ENCODE measurements around the gene ICA1. TPM values are rescaled to one million over a fixed set of nuclear protein-coding genes. Genes with fewer than 3 reads are reported as not detected.

The ICA1 gene
- total RNA-seq, 1 experiment from 2014 or later, result not detected

GRCh38 chr7:8094164-8095140, 167.5 kb downstream of the ICA1 start:
- Histone ChIP-seq H3K4me3 (ENCODE audit: low read depth, low read length, poor library complexity, severe bottlenecking) (no peak overlapping the region), H3K4me1 (ENCODE audit: insufficient read depth, low read length, poor library complexity, severe bottlenecking) (no peaks in the 10 kb centered on the region), H3K36me3 (ENCODE audit: insufficient read depth, low read length, poor library complexity, severe bottlenecking) (no peaks in the 10 kb centered on the region), H3K27me3 (replicated peaks; ENCODE audit: insufficient read depth, low read depth, low read length, poor library complexity) (no peaks in the 10 kb centered on the region), H3K9me3 (ENCODE audit: low read depth, low read length, poor library complexity, severe bottlenecking) (no peaks in the 10 kb centered on the region), H3K27ac (ENCODE audit: low read depth, low read length, poor library complexity, severe bottlenecking) (no peak overlapping the region)
- CTCF ChIA-PET, result no interaction called here
- POLR2A ChIA-PET (ENCODE audit: low non-redundant PET), result no interaction called here
- BruUV-seq (replicated peaks), result no TSS peak
- intact Hi-C loops (cut with micrococcal nuclease; ENCODE audit: unreplicated experiment), result no loop called here
- no peak for DNase-seq (ENCODE audit: low spot score)
- TF ChIP-seq, protein P1, sequence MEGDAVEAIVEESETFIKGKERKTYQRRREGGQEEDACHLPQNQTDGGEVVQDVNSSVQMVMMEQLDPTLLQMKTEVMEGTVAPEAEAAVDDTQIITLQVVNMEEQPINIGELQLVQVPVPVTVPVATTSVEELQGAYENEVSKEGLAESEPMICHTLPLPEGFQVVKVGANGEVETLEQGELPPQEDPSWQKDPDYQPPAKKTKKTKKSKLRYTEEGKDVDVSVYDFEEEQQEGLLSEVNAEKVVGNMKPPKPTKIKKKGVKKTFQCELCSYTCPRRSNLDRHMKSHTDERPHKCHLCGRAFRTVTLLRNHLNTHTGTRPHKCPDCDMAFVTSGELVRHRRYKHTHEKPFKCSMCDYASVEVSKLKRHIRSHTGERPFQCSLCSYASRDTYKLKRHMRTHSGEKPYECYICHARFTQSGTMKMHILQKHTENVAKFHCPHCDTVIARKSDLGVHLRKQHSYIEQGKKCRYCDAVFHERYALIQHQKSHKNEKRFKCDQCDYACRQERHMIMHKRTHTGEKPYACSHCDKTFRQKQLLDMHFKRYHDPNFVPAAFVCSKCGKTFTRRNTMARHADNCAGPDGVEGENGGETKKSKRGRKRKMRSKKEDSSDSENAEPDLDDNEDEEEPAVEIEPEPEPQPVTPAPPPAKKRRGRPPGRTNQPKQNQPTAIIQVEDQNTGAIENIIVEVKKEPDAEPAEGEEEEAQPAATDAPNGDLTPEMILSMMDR (conservative IDR thresholded peaks at IDR 0.05; ENCODE audit: low read depth, low read length), result no peak
- no peak for TF ChIP-seq EZH2 (IDR thresholded peaks at IDR 0.05; ENCODE audit: borderline replicate concordance, low read depth, low read length, poor library complexity, severe bottlenecking)

- H3K36me3 ChIP-seq (ENCODE audit: insufficient read depth, low read length, poor library complexity, severe bottlenecking), result no peaks in the 10 kb centered on the region
- no peaks in the 10 kb centered on the region for H3K4me1 ChIP-seq (ENCODE audit: insufficient read depth, low read length, poor library complexity, severe bottlenecking)
- no peak for DNase-seq (ENCODE audit: low spot score)
- no peak overlapping the region for H3K4me3 ChIP-seq (ENCODE audit: low read depth, low read length, poor library complexity, severe bottlenecking)
- ChIA-PET CTCF (no interaction called here), POLR2A (ENCODE audit: low non-redundant PET) (no interaction called here)
- no peaks in the 10 kb centered on the region for H3K27me3 ChIP-seq (replicated peaks; ENCODE audit: insufficient read depth, low read depth, low read length, poor library complexity)
- no peak for TF ChIP-seq EZH2 (IDR thresholded peaks at IDR 0.05; ENCODE audit: borderline replicate concordance, low read depth, low read length, poor library complexity, severe bottlenecking)
- TF ChIP-seq, protein P1 (conservative IDR thresholded peaks at IDR 0.05; ENCODE audit: low read depth, low read length), result no peak
- H3K27ac ChIP-seq (ENCODE audit: low read depth, low read length, poor library complexity, severe bottlenecking), result no peak overlapping the region
- intact Hi-C loops (cut with micrococcal nuclease; ENCODE audit: unreplicated experiment), result no loop called here
- no TSS peak for BruUV-seq (replicated peaks)
- no peaks in the 10 kb centered on the region for H3K9me3 ChIP-seq (ENCODE audit: low read depth, low read length, poor library complexity, severe bottlenecking)
Observed at GRCh38 chr7:8092140-8092539, 169.8 kb downstream of the ICA1 start.

DNA sequence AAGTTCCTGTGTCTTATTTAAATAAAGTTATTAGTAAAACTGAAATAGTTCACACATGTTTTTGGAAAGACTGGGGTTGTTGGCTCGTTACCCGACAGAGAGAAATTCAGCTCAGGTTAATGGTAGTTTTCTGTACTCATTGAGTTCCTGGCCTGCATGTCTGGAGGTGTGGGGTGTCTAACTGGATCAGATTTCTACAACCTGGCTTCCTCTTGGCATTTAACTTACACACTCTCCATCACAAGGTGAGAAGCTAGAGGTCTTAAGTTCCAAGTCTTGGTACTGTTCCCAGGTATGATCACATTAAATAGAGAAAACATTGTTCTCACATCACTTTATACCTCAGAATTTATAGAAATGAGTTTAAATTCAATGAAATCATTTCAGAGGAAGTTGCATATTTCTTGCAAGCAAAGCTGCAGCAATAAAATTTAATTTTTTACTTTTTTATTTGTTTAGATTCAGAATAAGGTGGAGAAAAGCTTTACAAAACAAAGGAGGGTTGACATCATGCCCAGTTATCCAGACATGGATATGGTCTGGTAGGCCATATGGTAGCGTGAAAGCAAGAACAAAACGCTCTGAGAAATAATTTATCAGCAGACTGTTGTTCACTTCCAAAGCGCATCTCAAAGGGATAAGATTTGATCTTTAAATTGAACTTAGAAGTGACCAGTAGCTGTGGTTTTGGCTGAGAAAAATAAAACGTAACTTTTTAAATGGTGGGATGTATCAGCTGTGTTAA, 172.8 kb downstream of the ICA1 start:
- H3K36me3 ChIP-seq (ENCODE audit: insufficient read depth, low read length, poor library complexity, severe bottlenecking), result no peaks in the 10 kb centered on the region
- no peaks in the 10 kb centered on the region for H3K9me3 ChIP-seq (ENCODE audit: low read depth, low read length, poor library complexity, severe bottlenecking)
- H3K27me3 ChIP-seq (replicated peaks; ENCODE audit: insufficient read depth, low read depth, low read length, poor library complexity), result no peaks in the 10 kb centered on the region
- intact Hi-C loops (cut with micrococcal nuclease; ENCODE audit: unreplicated experiment), result no loop called here
- no peaks in the 10 kb centered on the region for H3K4me1 ChIP-seq (ENCODE audit: insufficient read depth, low read length, poor library complexity, severe bottlenecking)
- H3K27ac ChIP-seq (ENCODE audit: low read depth, low read length, poor library complexity, severe bottlenecking), result no peak overlapping the region
- no peak for TF ChIP-seq EZH2 (IDR thresholded peaks at IDR 0.05; ENCODE audit: borderline replicate concordance, low read depth, low read length, poor library complexity, severe bottlenecking)
- TF ChIP-seq, protein P1 (conservative IDR thresholded peaks at IDR 0.05; ENCODE audit: low read depth, low read length), result no peak
- H3K4me3 ChIP-seq (ENCODE audit: low read depth, low read length, poor library complexity, severe bottlenecking), result no peak overlapping the region
- ChIA-PET POLR2A (ENCODE audit: low non-redundant PET) (no interaction called here), CTCF (no interaction called here)
- no peak for DNase-seq (ENCODE audit: low spot score)
- BruUV-seq (replicated peaks), result no TSS peak

Data from A673 (cell line).